Spleen (tissue), 11 donors: Measurements from ENCODE around the gene GNB1. TPM values are rescaled to one million over a fixed set of nuclear protein-coding genes. Genes with fewer than 3 reads are reported as not detected.

Experiments
- DNase-seq: peaks from one replicate; pipeline ENCODE4 v3.0.0-alpha.2; 2020
- H3K27ac ChIP-seq, 8 donors: fragments of 200-600 bp; sonication (generic) in 7 of 8; 1 replicate in 4 of 8; 2 replicates in 4 of 8; pipeline versions ENCODE4 v1.5.0 to v1.8.0; 2016 to 2021; ENCODE audit warnings: inconsistent platforms in 4 of 8, mild to moderate bottlenecking in 4 of 8, moderate library complexity in 1 of 8
- H3K27me3 ChIP-seq, 7 donors: fragments of 200-600 bp; sonication (generic) in 6 of 7; replicated peaks in 1 of 7; 1 replicate in 4 of 7; 2 replicates in 3 of 7; pipeline versions ENCODE4 v1.5.0 to v1.8.0; 2016 to 2021; ENCODE audit warnings: inconsistent platforms in 3 of 7, mild to moderate bottlenecking in 1 of 7
- H3K36me3 ChIP-seq, 6 donors: fragments of 200-600 bp; sonication (generic) in 5 of 6; 1 replicate in 4 of 6; 2 replicates in 2 of 6; pipeline versions ENCODE4 v1.5.0 to v1.8.0; 2016 to 2021; ENCODE audit warnings: inconsistent platforms in 2 of 6
- H3K4me1 ChIP-seq, 6 donors: fragments of 200-600 bp; sonication (generic) in 5 of 6; 1 replicate in 3 of 6; 2 replicates in 3 of 6; pipeline versions ENCODE4 v1.5.0 to v1.8.0; 2016 to 2021; ENCODE audit warnings: inconsistent platforms in 3 of 6
- H3K4me3 ChIP-seq, 8 donors: fragments of 200-600 bp; sonication (generic) in 7 of 8; 1 replicate in 4 of 8; 2 replicates in 4 of 8; pipeline versions ENCODE4 v1.5.0 to v1.8.0; 2016 to 2021; ENCODE audit warnings: inconsistent platforms in 4 of 8, mild to moderate bottlenecking in 4 of 8, moderate library complexity in 2 of 8
- H3K9me3 ChIP-seq, 8 donors: fragments of 200-600 bp; sonication (generic) in 7 of 8; 1 replicate in 4 of 8; 2 replicates in 4 of 8; pipeline versions ENCODE4 v1.5.0 to v1.8.0; 2016 to 2021; ENCODE audit warnings: inconsistent platforms in 4 of 8
- CTCF ChIP-seq, 11 experiments: fragments of 200-600 bp in 7 of 11; fragments of 450-650 bp in 4 of 11; sonication (generic) in 4 of 11; IDR thresholded peaks in 8 of 11; conservative IDR thresholded peaks in 3 of 11; 1 replicate in 7 of 11; 2 replicates in 4 of 11; pipeline versions ENCODE4 v1.4.0 to v1.8.0; 2016 to 2021; ENCODE audit warnings: antibody characterized with exemption in 11 of 11, inconsistent platforms in 4 of 11, mild to moderate bottlenecking in 1 of 11
- POLR2A ChIP-seq, 3 donors: fragments of 450-650 bp; IDR thresholded peaks; one replicate each; pipeline ENCODE4 v1.5.1; 2017; ENCODE audit warnings: antibody characterized with exemption in 3 of 3, mild to moderate bottlenecking in 1 of 3
- POLR2AphosphoS5 ChIP-seq, 3 donors: sonication (generic); formaldehyde crosslinking; IDR thresholded peaks; one replicate each; pipeline ENCODE4 v1.5.1; 2017; ENCODE audit warnings: antibody characterized with exemption in 3 of 3
- WGBS, 5 donors: extraction: QIAGEN DNeasy Blood & Tissue Kit in 3 of 5; methylation state at CpG; one replicate each; pipeline versions ENCODE4 v1.1.5 to v1.1.7; 2013 to 2018; 5-methylcytosine and 5-hydroxymethylcytosine counted together
- intact Hi-C: fragments of 100-400 bp; cut with DNase I; formaldehyde crosslinking; loops from one replicate; pipeline ENCODE4 v1.15.0; 2023; ENCODE audit warnings: low total_unique reads
- polyA plus RNA-seq, 3 donors: library from polyadenylated mRNA; stranded (reverse); fragments of 200-250 nt; gene quantifications; one replicate each; pipeline ENCODE4 v1.2.1, GENCODE V29; 2013
- total RNA-seq, 7 donors: library from RNA; depleted of rRNA in 3 of 7; stranded (reverse); fragments of >200 nt in 3 of 7; fragmentation: NEBNext Ultra II Directional in 4 of 7; extraction: Animal tissue kit (Norgen Biotek cat#: 25700) in 4 of 7; gene quantifications; one replicate each; pipeline versions ENCODE4 v1.1.0 to v1.2.1, GENCODE V29; 2016 to 2021
- donor health status: healthy with polysubstance abuse.
- donor health status: DM: no; HTN: no; CAD: no; lungs with moderate emphysema.
- donor health status: DM: no; HTN: no; CAD: no.
- donor health status: Bipolar disorder and iron deficiency.
- donor health status: healthy.
- donor health status: DM: no; HTN: no; CAD: no.
- donor health status: DM: yes; HTN: yes; CAD: no.

GNB1 gene
- total and polyA plus RNA-seq, 10 donors = 76.0 to 304 (median 214) TPM

- H3K4me1 ChIP-seq = peaks cover 32 to 88% (median 62%) of the 10 kb centered on the region in 6 donors
- peaks cover 0 to 53% (median 13%) of the 10 kb centered on the region in 6 donors for H3K36me3 ChIP-seq
- no peak for TF ChIP-seq POLR2A (IDR thresholded peaks at IDR 0.05)
- no peak for TF ChIP-seq CTCF (IDR thresholded peaks at IDR 0.05 in 8 of 11, conservative IDR thresholded peaks at IDR 0.05 in 3 of 11)
- TF ChIP-seq POLR2AphosphoS5 (IDR thresholded peaks at IDR 0.05) = no peak
- peak overlapping the region in 1 of 8 donors; percentile 31 for H3K27ac ChIP-seq
- no peak for DNase-seq
- no peaks in the 10 kb centered on the region for H3K27me3 ChIP-seq
- no peaks in the 10 kb centered on the region for H3K9me3 ChIP-seq
- 93 to 97% (median 95%) methylated on average over 10 of the region's 10 CpGs for WGBS, 5 donors
- H3K4me3 ChIP-seq = no peak overlapping the region
- intact Hi-C loops = no loop called here
Measured at GRCh38 chr1:1839311-1839965, 51.4 kb downstream of the GNB1 start.

- Histone ChIP-seq H3K27me3 (no peaks in the 10 kb centered on the region), H3K36me3 (peaks cover 0 to 79% (median 15%) of the 10 kb centered on the region in 6 donors), H3K27ac (no peak overlapping the region), H3K4me3 (no peak overlapping the region), H3K9me3 (no peaks in the 10 kb centered on the region), H3K4me1 (peaks cover 25 to 84% (median 54%) of the 10 kb centered on the region in 6 donors)
- WGBS, 5 donors = 95 to 97% (median 96%) methylated on average over 8 of the region's 8 CpGs
- no peak for DNase-seq
- intact Hi-C loops = no loop called here
- TF ChIP-seq POLR2A (IDR thresholded peaks at IDR 0.05) = no peak
- TF ChIP-seq CTCF (IDR thresholded peaks at IDR 0.05 in 8 of 11, conservative IDR thresholded peaks at IDR 0.05 in 3 of 11) = no peak
- TF ChIP-seq POLR2AphosphoS5 (IDR thresholded peaks at IDR 0.05) = no peak
Measured at GRCh38 chr1:1836119-1836518, 54.8 kb downstream of the GNB1 start.

- WGBS, 5 donors = 89 to 91% (median 90%) methylated on average over 3 of the region's 3 CpGs
- no peak for TF ChIP-seq POLR2A (IDR thresholded peaks at IDR 0.05)
- TF ChIP-seq CTCF (IDR thresholded peaks at IDR 0.05 in 8 of 11, conservative IDR thresholded peaks at IDR 0.05 in 3 of 11) = no peak
- TF ChIP-seq POLR2AphosphoS5 (IDR thresholded peaks at IDR 0.05) = no peak
- Histone ChIP-seq H3K9me3 (no peaks in the 10 kb centered on the region), H3K27me3 (no peaks in the 10 kb centered on the region), H3K4me1 (peaks cover 22 to 78% (median 48%) of the 10 kb centered on the region in 6 donors), H3K4me3 (no peak overlapping the region), H3K27ac (peak overlapping the region in 1 of 8 donors; percentile 9), H3K36me3 (peaks cover 0 to 85% (median 15%) of the 10 kb centered on the region in 6 donors)
- DNase-seq = no peak
- intact Hi-C loops = no loop called here
Measured at GRCh38 chr1:1835546-1835945, 55.3 kb downstream of the GNB1 start.

GRCh38 chr1:1833916-1834325 is 57.0 kb downstream of the GNB1 start:
- H3K4me3 ChIP-seq = no peak overlapping the region
- H3K27me3 ChIP-seq = no peaks in the 10 kb centered on the region
- 47 to 69% (median 57%) methylated on average over 6 of the region's 6 CpGs for WGBS, 5 donors
- H3K4me1 ChIP-seq = peaks cover 16 to 74% (median 40%) of the 10 kb centered on the region in 6 donors
- H3K27ac ChIP-seq = peak overlapping the region in 6 of 8 donors; percentile 10 to 72 (median 54)
- H3K36me3 ChIP-seq = peaks cover 0 to 99% (median 18%) of the 10 kb centered on the region in 6 donors
- peak; percentile 83 for DNase-seq
- TF ChIP-seq POLR2AphosphoS5 (IDR thresholded peaks at IDR 0.05) (no peak), POLR2A (IDR thresholded peaks at IDR 0.05) (no peak), CTCF (IDR thresholded peaks at IDR 0.05 in 8 of 11, conservative IDR thresholded peaks at IDR 0.05 in 3 of 11) (no peak)
- intact Hi-C loops = no loop called here
- no peaks in the 10 kb centered on the region for H3K9me3 ChIP-seq
